ENCODE results near the gene FMN1.

- TF ChIP-seq CTCF (conservative IDR thresholded peaks at IDR 0.05) (no peak), ZFX (IDR thresholded peaks at IDR 0.05) (no peak)
Measured at GRCh38 chr15:32977506-32977905, 217.0 kb downstream of the FMN1 start.

Data from C4-2B (cell line).